HEK293T (cell line): ENCODE results near the gene LSG1.

Experiments used
- CTCF ChIA-PET: fragments of 350-600 bp; formaldehyde crosslinking; extraction: SDS; loops from one replicate; lab custom pipeline; 2021; ENCODE audit warnings: antibody characterized with exemption, inconsistent platforms; lab: Yijun Ruan, JAX
- POLR2A ChIA-PET: fragments of 350-600 bp; formaldehyde crosslinking; extraction: SDS; loops from one replicate; lab custom pipeline; 2020; ENCODE audit warnings: antibody characterized with exemption, inconsistent platforms; lab: Yijun Ruan, JAX
- DNase-seq: peaks from one replicate; pipeline ENCODE4 v3.0.0; 2012; ENCODE audit warnings: mixed read lengths; ENCODE audit errors: extremely low spot score
- ARNT ChIP-seq: fragments of 450-650 bp; IDR thresholded peaks from 2 replicates; pipeline ENCODE4 v1.6.1; 2017; ENCODE audit warnings: mild to moderate bottlenecking
- BHLHE40 ChIP-seq: fragments of 450-650 bp; IDR thresholded peaks from 2 replicates; pipeline ENCODE4 v1.6.1; 2016; ENCODE audit warnings: mild to moderate bottlenecking, moderate library complexity, borderline replicate concordance
- CTBP1 ChIP-seq: fragments of 450-650 bp; IDR thresholded peaks from 2 replicates; pipeline ENCODE4 v1.6.1; 2016; ENCODE audit warnings: borderline replicate concordance
- ELF4 ChIP-seq: fragments of 450-650 bp; IDR thresholded peaks from 2 replicates; pipeline ENCODE4 v1.6.1; 2017; ENCODE audit warnings: antibody characterized with exemption
- FOXA1 ChIP-seq: fragments of 450-650 bp; IDR thresholded peaks from 2 replicates; pipeline ENCODE4 v1.6.1; 2016; ENCODE audit warnings: mild to moderate bottlenecking
- FOXK2 ChIP-seq: fragments of 450-650 bp; IDR thresholded peaks from 2 replicates; pipeline ENCODE4 v1.6.1; 2016; ENCODE audit warnings: mild to moderate bottlenecking
- FOXM1 ChIP-seq: fragments of 450-650 bp; IDR thresholded peaks from 2 replicates; pipeline ENCODE4 v1.6.1; 2017; ENCODE audit warnings: mild to moderate bottlenecking, borderline replicate concordance
- HDGF ChIP-seq: fragments of 450-650 bp; IDR thresholded peaks from 2 replicates; pipeline ENCODE4 v1.6.1; 2017; ENCODE audit warnings: antibody characterized with exemption, borderline replicate concordance
- L3MBTL2 ChIP-seq: fragments of 450-650 bp; conservative IDR thresholded peaks from 2 replicates; pipeline ENCODE4 v1.6.1; 2016; ENCODE audit warnings: mild to moderate bottlenecking
- LEF1 ChIP-seq: fragments of 450-650 bp; IDR thresholded peaks from 2 replicates; pipeline ENCODE4 v1.6.1; 2017; ENCODE audit warnings: mild to moderate bottlenecking, borderline replicate concordance
- NFRKB ChIP-seq: fragments of 450-650 bp; IDR thresholded peaks from 2 replicates; pipeline ENCODE4 v1.6.1; 2016; ENCODE audit warnings: mild to moderate bottlenecking, moderate library complexity
- SP1 ChIP-seq: fragments of 450-650 bp; IDR thresholded peaks from 2 replicates; pipeline ENCODE4 v1.6.1; 2017
- SUZ12 ChIP-seq: fragments of 450-650 bp; IDR thresholded peaks from 2 replicates; pipeline ENCODE4 v1.6.1; 2016; ENCODE audit warnings: mild to moderate bottlenecking
- TARDBP ChIP-seq: fragments of 450-650 bp; IDR thresholded peaks from 2 replicates; pipeline ENCODE4 v1.6.1; 2016
- ZNF384 ChIP-seq: fragments of 450-650 bp; IDR thresholded peaks from 2 replicates; pipeline ENCODE4 v1.6.1; 2016
- TF ChIP-seq, protein P1 (sequence below): fragments of 450-650 bp; IDR thresholded peaks from 2 replicates; pipeline ENCODE4 v1.6.1; 2016

The LSG1 gene

GRCh38 chr3:194598771-194599557 is 73.0 kb downstream of the LSG1 start:
- no peak for TF ChIP-seq FOXK2
- no peak for TF ChIP-seq L3MBTL2
- TF ChIP-seq FOXM1: no peak
- no peak for TF ChIP-seq BHLHE40
- TF ChIP-seq NFRKB: no peak
- no peak for TF ChIP-seq FOXA1
- TF ChIP-seq TARDBP: no peak
- TF ChIP-seq CTBP1: no peak
- no peak for TF ChIP-seq LEF1
- TF ChIP-seq SP1: no peak
- TF ChIP-seq, protein P1, sequence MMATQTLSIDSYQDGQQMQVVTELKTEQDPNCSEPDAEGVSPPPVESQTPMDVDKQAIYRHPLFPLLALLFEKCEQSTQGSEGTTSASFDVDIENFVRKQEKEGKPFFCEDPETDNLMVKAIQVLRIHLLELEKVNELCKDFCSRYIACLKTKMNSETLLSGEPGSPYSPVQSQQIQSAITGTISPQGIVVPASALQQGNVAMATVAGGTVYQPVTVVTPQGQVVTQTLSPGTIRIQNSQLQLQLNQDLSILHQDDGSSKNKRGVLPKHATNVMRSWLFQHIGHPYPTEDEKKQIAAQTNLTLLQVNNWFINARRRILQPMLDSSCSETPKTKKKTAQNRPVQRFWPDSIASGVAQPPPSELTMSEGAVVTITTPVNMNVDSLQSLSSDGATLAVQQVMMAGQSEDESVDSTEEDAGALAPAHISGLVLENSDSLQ: no peak
- no peak for TF ChIP-seq ZNF384
- POLR2A ChIA-PET: no interaction called here
- CTCF ChIA-PET: no interaction called here
- no peak for DNase-seq

- no peak for DNase-seq
- CTCF ChIA-PET: no interaction called here
- no peak for TF ChIP-seq ARNT
- no peak for TF ChIP-seq CTBP1
- no peak for TF ChIP-seq FOXK2
- no peak for TF ChIP-seq ZNF384
- no peak for TF ChIP-seq SP1
- TF ChIP-seq FOXA1: no peak
- TF ChIP-seq ELF4: no peak
- TF ChIP-seq, protein P1: no peak
- TF ChIP-seq L3MBTL2: no peak
- TF ChIP-seq HDGF: no peak
- TF ChIP-seq FOXM1: no peak
- POLR2A ChIA-PET: no interaction called here
Observed at GRCh38 chr3:194596906-194597305, 75.1 kb downstream of the LSG1 start.

- ChIA-PET POLR2A (no interaction called here), CTCF (no interaction called here)
- TF ChIP-seq HDGF (no peak), ARNT (no peak), LEF1 (no peak), BHLHE40 (no peak), SP1 (no peak), NFRKB (no peak), SUZ12 (no peak), CTBP1 (no peak), FOXK2 (no peak), L3MBTL2 (no peak), FOXA1 (no peak), ELF4 (no peak), ZNF384 (no peak), TARDBP (no peak), FOXM1 (no peak)
- TF ChIP-seq, protein P1: no peak
- no peak for DNase-seq
Observed at GRCh38 chr3:194592798-194593752, 78.9 kb downstream of the LSG1 start.
